ENCODE data around the gene NDUFS7. TPM values are rescaled to one million over a fixed set of nuclear protein-coding genes. Genes with fewer than 3 reads are reported as not detected.

The NDUFS7 gene
- total and polyA plus RNA-seq, 9 of the 15 experiments (the other 6 are each of a cell fraction or from before 2014, with no cell fraction given): 6.0 to 271 (median 60.6) TPM

DNA sequence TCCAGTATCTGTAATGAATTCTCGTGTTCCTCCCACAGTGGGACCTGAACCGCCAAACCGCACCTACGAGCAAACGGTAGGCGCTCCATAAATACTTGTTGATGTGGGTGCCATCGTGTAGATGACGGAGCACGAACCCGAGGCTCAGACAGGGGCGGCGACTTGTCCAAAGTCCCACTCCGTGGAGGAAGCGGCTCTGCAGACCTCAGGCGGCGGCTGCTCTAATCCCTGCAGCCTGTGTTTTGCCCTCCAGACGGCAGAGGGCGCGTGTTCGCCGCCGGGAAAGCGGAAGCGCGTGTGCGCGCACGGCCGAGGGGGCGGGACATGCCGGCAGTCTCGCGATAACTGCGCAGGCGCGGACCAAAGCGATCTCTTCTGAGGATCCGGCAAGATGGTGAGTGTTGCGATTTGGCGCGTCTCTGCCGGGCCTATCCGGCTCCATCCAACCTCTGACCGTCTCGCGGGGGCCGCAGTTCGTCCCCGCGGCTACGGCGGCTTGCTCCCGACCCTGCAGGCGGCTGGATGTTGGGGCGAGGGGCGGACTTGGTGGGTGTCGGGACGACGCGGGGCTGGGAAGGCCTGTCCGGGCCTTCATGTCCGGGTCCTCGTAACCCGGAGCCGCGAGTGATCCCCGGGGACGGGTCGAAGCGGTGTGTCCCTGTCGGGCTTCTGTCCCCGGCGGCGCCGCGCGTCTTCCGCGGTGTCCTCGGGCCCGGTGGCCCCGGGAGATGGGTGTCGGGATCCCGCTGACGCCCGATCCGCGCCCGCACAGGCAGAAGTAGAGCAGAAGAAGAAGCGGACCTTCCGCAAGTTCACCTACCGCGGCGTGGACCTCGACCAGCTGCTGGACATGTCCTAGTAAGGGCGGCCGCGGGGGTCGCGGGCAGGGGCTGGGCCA, 54.6 kb downstream of the NDUFS7 start, which contains the start of gene RPS15 (continued):
- TF ChIP-seq, protein P1, sequence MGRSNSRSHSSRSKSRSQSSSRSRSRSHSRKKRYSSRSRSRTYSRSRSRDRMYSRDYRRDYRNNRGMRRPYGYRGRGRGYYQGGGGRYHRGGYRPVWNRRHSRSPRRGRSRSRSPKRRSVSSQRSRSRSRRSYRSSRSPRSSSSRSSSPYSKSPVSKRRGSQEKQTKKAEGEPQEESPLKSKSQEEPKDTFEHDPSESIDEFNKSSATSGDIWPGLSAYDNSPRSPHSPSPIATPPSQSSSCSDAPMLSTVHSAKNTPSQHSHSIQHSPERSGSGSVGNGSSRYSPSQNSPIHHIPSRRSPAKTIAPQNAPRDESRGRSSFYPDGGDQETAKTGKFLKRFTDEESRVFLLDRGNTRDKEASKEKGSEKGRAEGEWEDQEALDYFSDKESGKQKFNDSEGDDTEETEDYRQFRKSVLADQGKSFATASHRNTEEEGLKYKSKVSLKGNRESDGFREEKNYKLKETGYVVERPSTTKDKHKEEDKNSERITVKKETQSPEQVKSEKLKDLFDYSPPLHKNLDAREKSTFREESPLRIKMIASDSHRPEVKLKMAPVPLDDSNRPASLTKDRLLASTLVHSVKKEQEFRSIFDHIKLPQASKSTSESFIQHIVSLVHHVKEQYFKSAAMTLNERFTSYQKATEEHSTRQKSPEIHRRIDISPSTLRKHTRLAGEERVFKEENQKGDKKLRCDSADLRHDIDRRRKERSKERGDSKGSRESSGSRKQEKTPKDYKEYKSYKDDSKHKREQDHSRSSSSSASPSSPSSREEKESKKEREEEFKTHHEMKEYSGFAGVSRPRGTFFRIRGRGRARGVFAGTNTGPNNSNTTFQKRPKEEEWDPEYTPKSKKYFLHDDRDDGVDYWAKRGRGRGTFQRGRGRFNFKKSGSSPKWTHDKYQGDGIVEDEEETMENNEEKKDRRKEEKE (IDR thresholded peaks at IDR 0.05; ENCODE audit: borderline replicate concordance in 1 of 2, control insufficient read depth in 1 of 2, low read depth in 2 of 2, low read length in 1 of 2): no peak
- TF ChIP-seq HDAC3 (IDR thresholded peaks at IDR 0.05; ENCODE audit: borderline replicate concordance, partially characterized antibody) (no peak), POU5F1 (IDR thresholded peaks at IDR 0.05; ENCODE audit: borderline replicate concordance, low read depth, low read length, partially characterized antibody) (no peak), EWSR1 (IDR thresholded peaks at IDR 0.05; ENCODE audit: borderline replicate concordance, low read depth, partially characterized antibody) (no peak), ZSCAN29 (IDR thresholded peaks at IDR 0.05) (no peak), MCM7 (IDR thresholded peaks at IDR 0.05) (no peak), CBFA2T2 (conservative IDR thresholded peaks at IDR 0.05) (no peak), ZNF778 (CRISPR knock-in tag; IDR thresholded peaks at IDR 0.05) (no peak), SUPT5H (IDR thresholded peaks at IDR 0.05) (peak; percentile 99), IFI16 (CRISPR knock-in tag; IDR thresholded peaks at IDR 0.05) (no peak), ZNF274 (IDR thresholded peaks at IDR 0.05; ENCODE audit: borderline replicate concordance, low read depth, low read length) (no peak), GATAD2B (IDR thresholded peaks at IDR 0.05; ENCODE audit: borderline replicate concordance) (peak; percentile 65; the same call in 1 of the 2 replicates), ZBTB7A (IDR thresholded peaks at IDR 0.05; ENCODE audit: borderline replicate concordance, control insufficient read depth, low read depth, low read length) (peak; percentile 33; the same call in 1 of the 2 replicates), ZNF668 (CRISPR knock-in tag; IDR thresholded peaks at IDR 0.05) (no peak)
- TF ChIP-seq, protein P2, sequence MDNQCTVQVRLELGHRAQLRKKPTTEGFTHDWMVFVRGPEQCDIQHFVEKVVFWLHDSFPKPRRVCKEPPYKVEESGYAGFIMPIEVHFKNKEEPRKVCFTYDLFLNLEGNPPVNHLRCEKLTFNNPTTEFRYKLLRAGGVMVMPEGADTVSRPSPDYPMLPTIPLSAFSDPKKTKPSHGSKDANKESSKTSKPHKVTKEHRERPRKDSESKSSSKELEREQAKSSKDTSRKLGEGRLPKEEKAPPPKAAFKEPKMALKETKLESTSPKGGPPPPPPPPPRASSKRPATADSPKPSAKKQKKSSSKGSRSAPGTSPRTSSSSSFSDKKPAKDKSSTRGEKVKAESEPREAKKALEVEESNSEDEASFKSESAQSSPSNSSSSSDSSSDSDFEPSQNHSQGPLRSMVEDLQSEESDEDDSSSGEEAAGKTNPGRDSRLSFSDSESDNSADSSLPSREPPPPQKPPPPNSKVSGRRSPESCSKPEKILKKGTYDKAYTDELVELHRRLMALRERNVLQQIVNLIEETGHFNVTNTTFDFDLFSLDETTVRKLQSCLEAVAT (IDR thresholded peaks at IDR 0.05): peak; percentile 60 to 83; a peak in 3 of 4 replicates
- TF ChIP-seq, protein P3, sequence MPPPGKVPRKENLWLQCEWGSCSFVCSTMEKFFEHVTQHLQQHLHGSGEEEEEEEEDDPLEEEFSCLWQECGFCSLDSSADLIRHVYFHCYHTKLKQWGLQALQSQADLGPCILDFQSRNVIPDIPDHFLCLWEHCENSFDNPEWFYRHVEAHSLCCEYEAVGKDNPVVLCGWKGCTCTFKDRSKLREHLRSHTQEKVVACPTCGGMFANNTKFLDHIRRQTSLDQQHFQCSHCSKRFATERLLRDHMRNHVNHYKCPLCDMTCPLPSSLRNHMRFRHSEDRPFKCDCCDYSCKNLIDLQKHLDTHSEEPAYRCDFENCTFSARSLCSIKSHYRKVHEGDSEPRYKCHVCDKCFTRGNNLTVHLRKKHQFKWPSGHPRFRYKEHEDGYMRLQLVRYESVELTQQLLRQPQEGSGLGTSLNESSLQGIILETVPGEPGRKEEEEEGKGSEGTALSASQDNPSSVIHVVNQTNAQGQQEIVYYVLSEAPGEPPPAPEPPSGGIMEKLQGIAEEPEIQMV (tag; conservative IDR thresholded peaks at IDR 0.05; ENCODE audit: low read depth): peak; percentile 80
- TF ChIP-seq, protein P4, sequence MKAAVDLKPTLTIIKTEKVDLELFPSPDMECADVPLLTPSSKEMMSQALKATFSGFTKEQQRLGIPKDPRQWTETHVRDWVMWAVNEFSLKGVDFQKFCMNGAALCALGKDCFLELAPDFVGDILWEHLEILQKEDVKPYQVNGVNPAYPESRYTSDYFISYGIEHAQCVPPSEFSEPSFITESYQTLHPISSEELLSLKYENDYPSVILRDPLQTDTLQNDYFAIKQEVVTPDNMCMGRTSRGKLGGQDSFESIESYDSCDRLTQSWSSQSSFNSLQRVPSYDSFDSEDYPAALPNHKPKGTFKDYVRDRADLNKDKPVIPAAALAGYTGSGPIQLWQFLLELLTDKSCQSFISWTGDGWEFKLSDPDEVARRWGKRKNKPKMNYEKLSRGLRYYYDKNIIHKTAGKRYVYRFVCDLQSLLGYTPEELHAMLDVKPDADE (conservative IDR thresholded peaks at IDR 0.05; ENCODE audit: control insufficient read depth, low read depth, low read length): peak; percentile 77
